Activated T-helper 1 cell treated with anti-CD3 and anti-CD28 coated beads, Interleukin-12 subunit alpha, Interleukin-12 subunit beta, Interleukin-2, Interleukin-4 antibody, amounts not matched to agents 30 ng/mL and 10 ng/mL and 1 ng/mL, durations not matched to agents 14 hours and 24 hours and 36 hours (primary cell): ENCODE data around the gene VSIG10L. TPM values are rescaled to one million over a fixed set of nuclear protein-coding genes. Genes with fewer than 3 reads are reported as not detected.

ENCODE experiments used
- DNase-seq: peaks from one replicate; pipeline ENCODE4 v3.0.0; 2021; ENCODE audit warnings: low spot score
- H3K27ac Mint-ChIP-seq: one replicate; pipeline ENCODE4 v1.8.0; 2021; ENCODE audit warnings: mild to moderate bottlenecking, mixed read lengths
- H3K27me3 Mint-ChIP-seq: one replicate; pipeline ENCODE4 v1.8.0; 2022; ENCODE audit warnings: mild to moderate bottlenecking, moderate library complexity, mixed read lengths; ENCODE audit not compliant: insufficient read depth
- H3K36me3 Mint-ChIP-seq: one replicate; pipeline ENCODE4 v1.8.0; 2021; ENCODE audit warnings: low read depth, mixed read lengths
- H3K4me1 Mint-ChIP-seq: one replicate; pipeline ENCODE4 v1.8.0; 2021; ENCODE audit warnings: low read depth, mixed read lengths
- H3K4me3 Mint-ChIP-seq: one replicate; pipeline ENCODE4 v1.8.0; 2021; ENCODE audit warnings: mild to moderate bottlenecking, moderate library complexity, mixed read lengths
- H3K9me3 Mint-ChIP-seq: one replicate; pipeline ENCODE4 v1.8.0; 2021; ENCODE audit warnings: mixed read lengths
- intact Hi-C: fragments of 100-400 bp; cut with micrococcal nuclease; formaldehyde crosslinking; loops from one replicate; pipeline ENCODE4 v1.15.1; 2024
- total RNA-seq: library from RNA; stranded (reverse); gene quantifications from 2 replicates; pipeline ENCODE4 v1.2.3, GENCODE V29; 2022

Gene VSIG10L
- total RNA-seq, 1 donor from 2014 or later: 6.0 TPM

DNA sequence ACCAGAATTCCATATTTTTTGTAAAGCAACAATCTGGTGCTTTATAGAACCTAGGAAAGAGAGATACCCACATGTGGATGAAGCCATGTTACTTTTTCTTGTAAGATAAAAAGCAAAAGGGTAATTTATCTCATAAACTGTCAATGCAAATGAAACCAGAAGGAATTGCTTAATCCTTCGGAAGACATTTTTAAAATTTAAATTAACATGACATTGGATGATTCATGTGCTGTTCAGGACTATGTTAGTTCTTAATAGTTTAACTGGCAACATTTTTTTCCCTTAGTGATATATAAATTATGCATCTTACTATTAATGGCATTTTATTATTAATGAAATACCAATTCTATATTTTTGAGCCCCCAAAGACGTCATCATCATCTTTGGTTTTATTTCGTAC, 56.3 kb downstream of the VSIG10L start:
- H3K4me3 Mint-ChIP-seq: no peak overlapping the region
- no peaks in the 10 kb centered on the region for H3K4me1 Mint-ChIP-seq
- H3K27me3 Mint-ChIP-seq: peaks cover 15% of the 10 kb centered on the region
- DNase-seq: no peak
- intact Hi-C loops: no loop called here
- no peak overlapping the region for H3K27ac Mint-ChIP-seq
- H3K36me3 Mint-ChIP-seq: no peaks in the 10 kb centered on the region
- H3K9me3 Mint-ChIP-seq: no peaks in the 10 kb centered on the region

DNA sequence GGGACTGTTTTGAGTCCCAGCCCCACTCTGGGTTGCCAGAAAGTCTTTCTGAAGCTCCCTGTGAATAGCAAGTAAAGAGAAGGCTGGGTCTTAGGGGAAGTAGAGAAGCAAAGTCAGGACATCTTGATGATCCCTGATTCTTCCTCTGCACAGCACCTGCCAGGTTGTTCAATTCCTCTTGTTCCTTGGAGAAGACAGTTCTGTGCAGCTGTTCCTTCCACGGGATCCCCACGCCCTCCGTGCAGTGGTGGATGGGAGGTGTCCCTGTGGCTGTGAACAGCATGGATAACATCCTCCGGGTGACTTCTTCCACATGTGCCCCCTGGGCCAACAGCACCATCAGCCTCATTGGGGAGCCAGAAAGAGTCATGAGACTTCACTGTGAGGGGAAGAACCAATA, 59.6 kb downstream of the VSIG10L start:
- Mint-ChIP-seq H3K27me3 (peaks cover 15% of the 10 kb centered on the region), H3K36me3 (no peaks in the 10 kb centered on the region), H3K9me3 (no peaks in the 10 kb centered on the region), H3K27ac (no peak overlapping the region), H3K4me1 (no peaks in the 10 kb centered on the region), H3K4me3 (no peak overlapping the region)
- no peak for DNase-seq
- intact Hi-C loops: no loop called here

Other genes starting within 250 kb of the VSIG10L start
- gene CTU1, start 233.7 kb downstream of the VSIG10L start, total RNA-seq: 12.5 and 14.0 TPM in 2 replicates
- gene SIGLEC9, start 217.2 kb downstream of the VSIG10L start, total RNA-seq: 0.29 and 0.42 TPM in 2 replicates
- gene SIGLEC7, start 199.8 kb downstream of the VSIG10L start, total RNA-seq: not detected in 2 replicates
- 6.3 and 6.8 TPM in 2 replicates for gene CD33, start 117.1 kb downstream of the VSIG10L start, total RNA-seq
- not detected in 2 replicates for gene SIGLECL1, start 91.1 kb downstream of the VSIG10L start, total RNA-seq
- gene IGLON5, start 30.5 kb downstream of the VSIG10L start, total RNA-seq: 1.2 and 1.3 TPM in 2 replicates
- 174 and 180 TPM in 2 replicates for gene ETFB, start 24.2 kb upstream of the VSIG10L start, total RNA-seq
- 16.2 and 23.2 TPM in 2 replicates for gene CLDND2, start 26.9 kb upstream of the VSIG10L start, total RNA-seq
- 376 and 393 TPM in 2 replicates for gene NKG7, start 30.5 kb upstream of the VSIG10L start, total RNA-seq
- gene LIM2, start 45.8 kb upstream of the VSIG10L start, total RNA-seq: not detected in 2 replicates
- gene C19orf84, start 48.5 kb upstream of the VSIG10L start, total RNA-seq: 0.15 and 0.18 TPM in 2 replicates
- 2.5 and 3.7 TPM in 2 replicates for gene SIGLEC10, start 75.5 kb upstream of the VSIG10L start, total RNA-seq
- 0.10 and 0.13 TPM in 2 replicates for gene SIGLEC8, start 116.3 kb upstream of the VSIG10L start, total RNA-seq
- gene CEACAM18, start 136.4 kb upstream of the VSIG10L start, total RNA-seq: not detected in 2 replicates
- gene SIGLEC12, start 159.7 kb upstream of the VSIG10L start, total RNA-seq: 0.52 and 0.54 TPM in 2 replicates
- 0.98 and 1.6 TPM in 2 replicates for gene SIGLEC6, start 189.5 kb upstream of the VSIG10L start, total RNA-seq
- 7.9 and 8.4 TPM in 2 replicates for gene ZNF175, start 229.1 kb upstream of the VSIG10L start, total RNA-seq